GM18870 (cell line): ENCODE measurements around the gene C1orf232.

ENCODE experiments used
- ATAC-seq: cut with Tn5 transposase; IDR thresholded peaks from one replicate; pipeline ENCODE4 v1.9.1; 2021; ENCODE audit warnings: moderate library complexity; ENCODE audit not compliant: unreplicated experiment

The C1orf232 gene

GRCh38 chr1:26168410-26169197 is at the start of gene C1orf232:
Gene C1orf232 (minus strand): TSS chr1:26168963. CDS start chr1:26168499, 464 bp downstream.
- ATAC-seq: no peak

GRCh38 chr1:26215246-26215645 is 46.5 kb upstream of the C1orf232 start:
- no peak for ATAC-seq

- ATAC-seq: no peak
Measured at GRCh38 chr1:26213335-26213905, 44.7 kb upstream of the C1orf232 start.

- no peak for ATAC-seq
Measured at GRCh38 chr1:26212726-26213125, 44.0 kb upstream of the C1orf232 start.

- ATAC-seq: no peak
Measured at GRCh38 chr1:26210147-26210870, 41.5 kb upstream of the C1orf232 start.

- ATAC-seq: no peak
Measured at GRCh38 chr1:26203642-26204318, 35.0 kb upstream of the C1orf232 start.

GRCh38 chr1:26200413-26200812 is 31.6 kb upstream of the C1orf232 start:
- no peak for ATAC-seq

- ATAC-seq: no peak
Measured at GRCh38 chr1:26197813-26198212, 29.1 kb upstream of the C1orf232 start.

GRCh38 chr1:26197301-26197700 is 28.5 kb upstream of the C1orf232 start:
- no peak for ATAC-seq

- no peak for ATAC-seq
Measured at GRCh38 chr1:26195805-26196204, 27.0 kb upstream of the C1orf232 start.

GRCh38 chr1:26191739-26192138 is 23.0 kb upstream of the C1orf232 start:
- ATAC-seq: no peak

GRCh38 chr1:26190373-26190987 is 21.7 kb upstream of the C1orf232 start, which contains the start of gene CATSPER4:
Gene CATSPER4 (plus strand): TSS chr1:26190602. CDS start chr1:26190628, 26 bp downstream.
- ATAC-seq: no peak

GRCh38 chr1:26189751-26190275 is 21.1 kb upstream of the C1orf232 start:
- no peak for ATAC-seq

GRCh38 chr1:26189331-26189730 is 20.6 kb upstream of the C1orf232 start:
- ATAC-seq: no peak

- ATAC-seq: no peak
Measured at GRCh38 chr1:26188477-26188876, 19.7 kb upstream of the C1orf232 start.

GRCh38 chr1:26187882-26188281 is 19.1 kb upstream of the C1orf232 start:
- ATAC-seq: no peak

- ATAC-seq: no peak
Measured at GRCh38 chr1:26184883-26185282, 16.1 kb upstream of the C1orf232 start.

GRCh38 chr1:26184086-26184485 is 15.3 kb upstream of the C1orf232 start:
- ATAC-seq: no peak

- ATAC-seq: no peak
Measured at GRCh38 chr1:26182383-26182696, 13.6 kb upstream of the C1orf232 start.

- ATAC-seq: no peak
Measured at GRCh38 chr1:26181586-26182382, 13.0 kb upstream of the C1orf232 start.
